PC-9 (cell line): Measurements from ENCODE around the gene HSPA4.

Experiments
- EZH2 ChIP-seq: fragments of 200-600 bp; sonication (generic); IDR thresholded peaks from 2 replicates; pipeline ENCODE4 v1.8.0; 2017; ENCODE audit warnings: antibody characterized with exemption, low read depth
- TF ChIP-seq, protein P1 (sequence below): fragments of 200-600 bp; sonication (generic); conservative IDR thresholded peaks from 2 replicates; pipeline ENCODE4 v1.6.1; 2017; ENCODE audit warnings: mixed run types, antibody characterized with exemption, mild to moderate bottlenecking, moderate library complexity

DNA sequence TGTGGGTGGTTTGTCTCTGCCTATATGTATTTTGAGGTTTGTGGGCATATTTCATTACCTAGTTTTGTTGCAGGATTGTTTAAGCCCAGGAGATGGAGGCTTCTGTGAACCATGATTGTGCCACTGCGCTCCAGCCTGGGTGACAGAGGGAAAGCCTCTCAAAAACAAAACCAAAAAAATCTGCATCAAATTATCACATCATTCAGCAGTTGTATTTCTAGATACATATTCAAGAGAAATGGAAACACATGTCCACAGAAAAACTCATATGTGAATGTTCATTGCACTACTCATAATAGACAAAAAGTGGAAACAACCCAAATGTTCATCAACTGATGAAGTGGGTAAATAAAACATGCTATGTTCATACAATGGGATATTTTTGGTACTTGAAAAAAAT is 29.9 kb downstream of the HSPA4 start:
- TF ChIP-seq, protein P1, sequence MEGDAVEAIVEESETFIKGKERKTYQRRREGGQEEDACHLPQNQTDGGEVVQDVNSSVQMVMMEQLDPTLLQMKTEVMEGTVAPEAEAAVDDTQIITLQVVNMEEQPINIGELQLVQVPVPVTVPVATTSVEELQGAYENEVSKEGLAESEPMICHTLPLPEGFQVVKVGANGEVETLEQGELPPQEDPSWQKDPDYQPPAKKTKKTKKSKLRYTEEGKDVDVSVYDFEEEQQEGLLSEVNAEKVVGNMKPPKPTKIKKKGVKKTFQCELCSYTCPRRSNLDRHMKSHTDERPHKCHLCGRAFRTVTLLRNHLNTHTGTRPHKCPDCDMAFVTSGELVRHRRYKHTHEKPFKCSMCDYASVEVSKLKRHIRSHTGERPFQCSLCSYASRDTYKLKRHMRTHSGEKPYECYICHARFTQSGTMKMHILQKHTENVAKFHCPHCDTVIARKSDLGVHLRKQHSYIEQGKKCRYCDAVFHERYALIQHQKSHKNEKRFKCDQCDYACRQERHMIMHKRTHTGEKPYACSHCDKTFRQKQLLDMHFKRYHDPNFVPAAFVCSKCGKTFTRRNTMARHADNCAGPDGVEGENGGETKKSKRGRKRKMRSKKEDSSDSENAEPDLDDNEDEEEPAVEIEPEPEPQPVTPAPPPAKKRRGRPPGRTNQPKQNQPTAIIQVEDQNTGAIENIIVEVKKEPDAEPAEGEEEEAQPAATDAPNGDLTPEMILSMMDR: no peak
- TF ChIP-seq EZH2: no peak
